ENCODE results near the gene GALNT10. TPM values are rescaled to one million over a fixed set of nuclear protein-coding genes. Genes with fewer than 3 reads are reported as not detected.

GALNT10 gene
- total RNA-seq, 1 experiment from 2014 or later = 68.2 TPM

DNA sequence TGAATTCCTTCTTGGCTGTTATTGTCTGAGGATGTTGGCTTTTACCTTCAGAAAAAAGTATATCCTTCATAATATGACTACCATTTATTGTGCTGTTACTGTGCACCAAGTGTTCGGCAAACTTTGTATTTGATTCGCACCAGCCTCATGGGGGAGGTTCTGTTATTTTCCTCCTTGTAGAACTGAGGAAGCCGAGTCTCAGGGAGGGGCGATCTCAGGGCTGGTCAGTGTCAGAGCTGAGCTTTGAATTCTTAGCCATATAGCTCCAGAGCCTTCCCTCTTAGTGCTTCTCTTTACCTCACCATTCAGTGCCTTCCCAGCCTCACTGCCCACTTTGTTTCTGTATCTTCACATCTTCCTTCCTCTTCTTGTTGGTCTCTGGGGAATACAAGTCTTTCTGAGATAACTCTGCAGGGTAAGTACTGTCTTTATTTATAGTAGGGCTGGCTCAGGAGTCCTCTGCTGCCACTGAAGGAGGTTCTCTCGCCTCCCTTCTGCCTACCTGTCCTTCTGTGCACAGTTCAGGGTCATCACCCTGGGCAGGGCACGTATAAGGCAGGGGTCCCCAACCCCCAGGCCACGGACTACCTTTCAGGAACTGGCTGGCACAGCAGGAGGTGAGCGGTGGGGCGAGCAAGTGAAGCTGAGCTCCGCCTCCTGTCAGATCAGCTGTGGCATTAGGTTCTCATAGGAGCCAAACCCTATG is 48.4 kb downstream of the GALNT10 start:
- intact Hi-C loops (cut with micrococcal nuclease; ENCODE audit: unreplicated experiment) = no loop called here
- peaks cover 8% of the 10 kb centered on the region for H3K4me1 Mint-ChIP-seq (ENCODE audit: low read depth, unreplicated experiment)
- no TSS peak for BruUV-seq (replicated peaks)

GRCh38 chr5:154240595-154240994 is 50.1 kb downstream of the GALNT10 start:
- Mint-ChIP-seq H3K36me3 (ENCODE audit: insufficient read depth, unreplicated experiment) (no peaks in the 10 kb centered on the region), H3K9me3 (ENCODE audit: low read depth, unreplicated experiment) (peaks cover 5% of the 10 kb centered on the region), H3K27me3 (ENCODE audit: unreplicated experiment) (no peaks in the 10 kb centered on the region), H3K4me3 (ENCODE audit: low read depth, unreplicated experiment) (no peak overlapping the region), H3K27ac (ENCODE audit: unreplicated experiment) (no peak overlapping the region), H3K4me1 (ENCODE audit: low read depth, unreplicated experiment) (peaks cover 8% of the 10 kb centered on the region)
- BruUV-seq (replicated peaks) = no TSS peak
- intact Hi-C loops (cut with micrococcal nuclease; ENCODE audit: unreplicated experiment) = no loop called here
- CTCF ChIA-PET = no interaction called here
- no peak for TF ChIP-seq CTCF (IDR thresholded peaks at IDR 0.05; ENCODE audit: unreplicated experiment)
- DNase-seq = no peak

More for the DNA sequence above, 48.4 kb downstream of the GALNT10 start:
- DNase-seq = no peak
- CTCF ChIA-PET = interaction anchor here (0.6 to 0.7 kb wide), 2 partner anchors 54 to 84 kb away, joined by 3 read pairs; no protein-coding TSS in a partner anchor
- Mint-ChIP-seq H3K27me3 (ENCODE audit: unreplicated experiment) (no peaks in the 10 kb centered on the region), H3K36me3 (ENCODE audit: insufficient read depth, unreplicated experiment) (no peaks in the 10 kb centered on the region), H3K27ac (ENCODE audit: unreplicated experiment) (no peak overlapping the region), H3K4me3 (ENCODE audit: low read depth, unreplicated experiment) (no peak overlapping the region), H3K9me3 (ENCODE audit: low read depth, unreplicated experiment) (no peaks in the 10 kb centered on the region)
- TF ChIP-seq CTCF (IDR thresholded peaks at IDR 0.05; ENCODE audit: unreplicated experiment) = no peak

- Mint-ChIP-seq H3K36me3 (ENCODE audit: insufficient read depth, unreplicated experiment) (no peaks in the 10 kb centered on the region), H3K27me3 (ENCODE audit: unreplicated experiment) (no peaks in the 10 kb centered on the region), H3K4me3 (ENCODE audit: low read depth, unreplicated experiment) (no peak overlapping the region), H3K27ac (ENCODE audit: unreplicated experiment) (no peak overlapping the region), H3K9me3 (ENCODE audit: low read depth, unreplicated experiment) (peaks cover 5% of the 10 kb centered on the region), H3K4me1 (ENCODE audit: low read depth, unreplicated experiment) (peaks cover 8% of the 10 kb centered on the region)
- DNase-seq = no peak
- intact Hi-C loops (cut with micrococcal nuclease; ENCODE audit: unreplicated experiment) = no loop called here
- no peak for TF ChIP-seq CTCF (IDR thresholded peaks at IDR 0.05; ENCODE audit: unreplicated experiment)
- no TSS peak for BruUV-seq (replicated peaks)
- CTCF ChIA-PET = no interaction called here
These were observed 50.5 kb downstream of the GALNT10 start for GRCh38 chr5:154241021-154241420.

GRCh38 chr5:154242442-154242841 is 51.9 kb downstream of the GALNT10 start:
- H3K36me3 Mint-ChIP-seq (ENCODE audit: insufficient read depth, unreplicated experiment) = no peaks in the 10 kb centered on the region
- BruUV-seq (replicated peaks) = no TSS peak
- no peak for DNase-seq
- peaks cover 8% of the 10 kb centered on the region for H3K4me1 Mint-ChIP-seq (ENCODE audit: low read depth, unreplicated experiment)
- no peak overlapping the region for H3K4me3 Mint-ChIP-seq (ENCODE audit: low read depth, unreplicated experiment)
- no peak for TF ChIP-seq CTCF (IDR thresholded peaks at IDR 0.05; ENCODE audit: unreplicated experiment)
- peaks cover 5% of the 10 kb centered on the region for H3K9me3 Mint-ChIP-seq (ENCODE audit: low read depth, unreplicated experiment)
- CTCF ChIA-PET = no interaction called here
- H3K27ac Mint-ChIP-seq (ENCODE audit: unreplicated experiment) = no peak overlapping the region
- intact Hi-C loops (cut with micrococcal nuclease; ENCODE audit: unreplicated experiment) = no loop called here
- H3K27me3 Mint-ChIP-seq (ENCODE audit: unreplicated experiment) = no peaks in the 10 kb centered on the region
